Colonic mucosa (tissue), 4 donors: ENCODE results near the gene LCP1. TPM values are rescaled to one million over a fixed set of nuclear protein-coding genes. Genes with fewer than 3 reads are reported as not detected.

Experiments
- DNase-seq: peaks from one replicate; pipeline ENCODE4 v3.0.0-alpha.2; 2020
- H3K27ac ChIP-seq: fragments of 200-600 bp; one replicate; pipeline ENCODE4 v1.8.0; 2021
- H3K27me3 ChIP-seq: fragments of 200-600 bp; one replicate; pipeline ENCODE4 v1.8.0; 2021
- H3K36me3 ChIP-seq: fragments of 200-600 bp; one replicate; pipeline ENCODE4 v1.8.0; 2021
- H3K4me1 ChIP-seq: fragments of 200-600 bp; one replicate; pipeline ENCODE4 v1.8.0; 2021; ENCODE audit warnings: mild to moderate bottlenecking
- H3K4me3 ChIP-seq: fragments of 200-600 bp; one replicate; pipeline ENCODE4 v1.8.0; 2021
- H3K9ac ChIP-seq, 2 donors: one replicate each; pipeline ENCODE4 v1.7.0; 2013; ENCODE audit warnings: control low read depth in 2 of 2, low read depth in 2 of 2, low read length in 2 of 2
- H3K9me3 ChIP-seq: fragments of 200-600 bp; one replicate; pipeline ENCODE4 v1.8.0; 2021
- CTCF ChIP-seq: fragments of 200-600 bp; IDR thresholded peaks from one replicate; pipeline ENCODE4 v1.8.0; 2022; ENCODE audit warnings: antibody characterized with exemption, mild to moderate bottlenecking
- intact Hi-C: fragments of 100-400 bp; cut with DNase I; formaldehyde crosslinking; loops from one replicate; pipeline ENCODE4 v1.14.1; 2022
- total RNA-seq, 2 donors: library from RNA; stranded (reverse); fragmentation: NEBNext Ultra II Directional in 1 of 2; extraction: Animal tissue kit (Norgen Biotek cat#: 25700) in 1 of 2; gene quantifications; one replicate each; pipeline ENCODE4 v1.2.1, GENCODE V29; 2021
- donor health status: healthy.
- donor health status: DM: no; HTN: no; CAD: no.
- donor health status: DM: no; HTN: no; CAD: no.

LCP1 gene
- total RNA-seq, 2 donors from 2014 or later = 12.8 to 27.6 TPM

- Histone ChIP-seq H3K9ac (no peak overlapping the region), H3K4me3 (no peak overlapping the region), H3K4me1 (no peaks in the 10 kb centered on the region), H3K27me3 (no peaks in the 10 kb centered on the region), H3K27ac (no peak overlapping the region), H3K36me3 (no peaks in the 10 kb centered on the region), H3K9me3 (no peaks in the 10 kb centered on the region)
- no peak for DNase-seq
- no peak for TF ChIP-seq CTCF
- intact Hi-C loops = no loop called here
Measured at GRCh38 chr13:46137627-46138317, 44.2 kb downstream of the LCP1 start.

GRCh38 chr13:46136688-46137087 is 45.3 kb downstream of the LCP1 start:
- H3K36me3 ChIP-seq = no peaks in the 10 kb centered on the region
- intact Hi-C loops = no loop called here

GRCh38 chr13:46134961-46135522 is 46.9 kb downstream of the LCP1 start:
- H3K36me3 ChIP-seq = no peaks in the 10 kb centered on the region
- no peaks in the 10 kb centered on the region for H3K27me3 ChIP-seq
- intact Hi-C loops = no loop called here
- TF ChIP-seq CTCF = no peak
- no peak for DNase-seq
- no peak overlapping the region for H3K9ac ChIP-seq
- H3K4me3 ChIP-seq = no peak overlapping the region
- H3K9me3 ChIP-seq = no peaks in the 10 kb centered on the region
- no peaks in the 10 kb centered on the region for H3K4me1 ChIP-seq
- H3K27ac ChIP-seq = no peak overlapping the region

More at GRCh38 chr13:46136688-46137087, 45.3 kb downstream of the LCP1 start:
- DNase-seq = no peak
- no peaks in the 10 kb centered on the region for H3K4me1 ChIP-seq
- no peaks in the 10 kb centered on the region for H3K9me3 ChIP-seq
- TF ChIP-seq CTCF = no peak
- H3K27me3 ChIP-seq = no peaks in the 10 kb centered on the region
- no peak overlapping the region for H3K4me3 ChIP-seq
- no peak overlapping the region for H3K9ac ChIP-seq
- no peak overlapping the region for H3K27ac ChIP-seq

GRCh38 chr13:46134494-46134893 is 47.5 kb downstream of the LCP1 start:
- Histone ChIP-seq H3K9me3 (no peaks in the 10 kb centered on the region), H3K9ac (no peak overlapping the region), H3K27me3 (no peaks in the 10 kb centered on the region), H3K4me3 (no peak overlapping the region), H3K27ac (no peak overlapping the region), H3K36me3 (no peaks in the 10 kb centered on the region), H3K4me1 (no peaks in the 10 kb centered on the region)
- TF ChIP-seq CTCF = no peak
- intact Hi-C loops = no loop called here
- no peak for DNase-seq

GRCh38 chr13:46132109-46132508 is 49.9 kb downstream of the LCP1 start:
- no peak for TF ChIP-seq CTCF
- no peak for DNase-seq
- Histone ChIP-seq H3K4me3 (no peak overlapping the region), H3K9me3 (no peaks in the 10 kb centered on the region), H3K27ac (no peak overlapping the region), H3K9ac (no peak overlapping the region), H3K4me1 (no peaks in the 10 kb centered on the region), H3K36me3 (no peaks in the 10 kb centered on the region), H3K27me3 (no peaks in the 10 kb centered on the region)
- intact Hi-C loops = no loop called here
